Measurements from ENCODE around the gene NEU4.

The NEU4 gene

GRCh38 chr2:241853651-241854341 lies 44.8 kb downstream of the NEU4 start:
- DNase-seq: no peak

- DNase-seq: no peak
Measured at GRCh38 chr2:241854342-241855244, 45.6 kb downstream of the NEU4 start.

GRCh38 chr2:241855245-241855887 lies 46.4 kb downstream of the NEU4 start:
- DNase-seq: no peak

- no peak for DNase-seq
Measured at GRCh38 chr2:241855888-241856422, 47.0 kb downstream of the NEU4 start.

GRCh38 chr2:241857041-241857541 lies 48.1 kb downstream of the NEU4 start:
- no peak for DNase-seq

GRCh38 chr2:241857572-241858121 lies 48.7 kb downstream of the NEU4 start:
- no peak for DNase-seq

GRCh38 chr2:241858206-241859016 lies 49.4 kb downstream of the NEU4 start, which contains the start of gene PDCD1:
PDCD1 (minus strand) TSS chr2:241858894; CDS start chr2:241858838, 56 bp downstream.
- DNase-seq: no peak

GRCh38 chr2:241859017-241859435 lies 50.0 kb downstream of the NEU4 start:
- DNase-seq: no peak

- no peak for DNase-seq
Measured at GRCh38 chr2:241859436-241860183, 50.6 kb downstream of the NEU4 start.

- DNase-seq: no peak
Measured at GRCh38 chr2:241860184-241861078, 51.4 kb downstream of the NEU4 start.

GRCh38 chr2:241861264-241861663 lies 52.3 kb downstream of the NEU4 start:
- DNase-seq: no peak

- no peak for DNase-seq
Measured at GRCh38 chr2:241862093-241862492, 53.1 kb downstream of the NEU4 start.

- DNase-seq: no peak
Measured at GRCh38 chr2:241862775-241863535, 54.0 kb downstream of the NEU4 start.

GRCh38 chr2:241863536-241863954 lies 54.6 kb downstream of the NEU4 start:
- no peak for DNase-seq

GRCh38 chr2:241864168-241864849 lies 55.3 kb downstream of the NEU4 start:
- DNase-seq: no peak

GRCh38 chr2:241864850-241865213 lies 55.8 kb downstream of the NEU4 start:
- DNase-seq: no peak

- no peak for DNase-seq
Measured at GRCh38 chr2:241865416-241865956, 56.5 kb downstream of the NEU4 start.

All from DMS153 (cell line).